Colonic mucosa (tissue), 4 donors: ENCODE measurements around the gene ARHGAP10. TPM values are rescaled to one million over a fixed set of nuclear protein-coding genes. Genes with fewer than 3 reads are reported as not detected.

Experiments
- DNase-seq: peaks from one replicate; pipeline ENCODE4 v3.0.0-alpha.2; 2020
- H3K27ac ChIP-seq: fragments of 200-600 bp; one replicate; pipeline ENCODE4 v1.8.0; 2021
- H3K27me3 ChIP-seq: fragments of 200-600 bp; one replicate; pipeline ENCODE4 v1.8.0; 2021
- H3K36me3 ChIP-seq: fragments of 200-600 bp; one replicate; pipeline ENCODE4 v1.8.0; 2021
- H3K4me1 ChIP-seq: fragments of 200-600 bp; one replicate; pipeline ENCODE4 v1.8.0; 2021; ENCODE audit warnings: mild to moderate bottlenecking
- H3K4me3 ChIP-seq: fragments of 200-600 bp; one replicate; pipeline ENCODE4 v1.8.0; 2021
- H3K9ac ChIP-seq, 2 donors: one replicate each; pipeline ENCODE4 v1.7.0; 2013; ENCODE audit warnings: control low read depth in 2 of 2, low read depth in 2 of 2, low read length in 2 of 2
- H3K9me3 ChIP-seq: fragments of 200-600 bp; one replicate; pipeline ENCODE4 v1.8.0; 2021
- CTCF ChIP-seq: fragments of 200-600 bp; IDR thresholded peaks from one replicate; pipeline ENCODE4 v1.8.0; 2022; ENCODE audit warnings: antibody characterized with exemption, mild to moderate bottlenecking
- intact Hi-C: fragments of 100-400 bp; cut with DNase I; formaldehyde crosslinking; loops from one replicate; pipeline ENCODE4 v1.14.1; 2022
- total RNA-seq, 2 donors: library from RNA; stranded (reverse); fragmentation: NEBNext Ultra II Directional in 1 of 2; extraction: Animal tissue kit (Norgen Biotek cat#: 25700) in 1 of 2; gene quantifications; one replicate each; pipeline ENCODE4 v1.2.1, GENCODE V29; 2021
- donor health status: healthy.
- donor health status: DM: no; HTN: no; CAD: no.
- donor health status: DM: no; HTN: no; CAD: no.

The ARHGAP10 gene
- total RNA-seq, 2 donors from 2014 or later: 4.4 to 7.1 TPM

- peak overlapping the region in 1 of 2 donors; percentile 2 for H3K9ac ChIP-seq
Measured at GRCh38 chr4:147831551-147832171, 99.8 kb downstream of the ARHGAP10 start.

GRCh38 chr4:147833254-147833653, 101.4 kb downstream of the ARHGAP10 start:
- TF ChIP-seq CTCF: no peak
- DNase-seq: no peak
- no peak overlapping the region for H3K4me3 ChIP-seq
- H3K4me1 ChIP-seq: no peaks in the 10 kb centered on the region
- no peak overlapping the region for H3K9ac ChIP-seq
- no peaks in the 10 kb centered on the region for H3K36me3 ChIP-seq
- no peaks in the 10 kb centered on the region for H3K9me3 ChIP-seq
- peak overlapping the region; percentile 15 for H3K27ac ChIP-seq
- intact Hi-C loops: no loop called here
- no peaks in the 10 kb centered on the region for H3K27me3 ChIP-seq

More at GRCh38 chr4:147831551-147832171, 99.8 kb downstream of the ARHGAP10 start:
- Histone ChIP-seq H3K4me3 (no peak overlapping the region), H3K36me3 (no peaks in the 10 kb centered on the region), H3K27ac (peak overlapping the region; percentile 15), H3K27me3 (no peaks in the 10 kb centered on the region), H3K9me3 (no peaks in the 10 kb centered on the region), H3K4me1 (no peaks in the 10 kb centered on the region)
- intact Hi-C loops: no loop called here
- TF ChIP-seq CTCF: no peak
- DNase-seq: peak; percentile 29

- H3K27me3 ChIP-seq: no peaks in the 10 kb centered on the region
- no peak overlapping the region for H3K4me3 ChIP-seq
- no peaks in the 10 kb centered on the region for H3K9me3 ChIP-seq
- no peak overlapping the region for H3K9ac ChIP-seq
- intact Hi-C loops: no loop called here
- no peak for DNase-seq
- no peak for TF ChIP-seq CTCF
- H3K27ac ChIP-seq: no peak overlapping the region
- no peaks in the 10 kb centered on the region for H3K4me1 ChIP-seq
- no peaks in the 10 kb centered on the region for H3K36me3 ChIP-seq
Measured at GRCh38 chr4:147833741-147834140, 101.9 kb downstream of the ARHGAP10 start.

- intact Hi-C loops: no loop called here
- no peaks in the 10 kb centered on the region for H3K4me1 ChIP-seq
- H3K27me3 ChIP-seq: no peaks in the 10 kb centered on the region
- H3K4me3 ChIP-seq: no peak overlapping the region
- no peak for DNase-seq
- H3K9ac ChIP-seq: no peak overlapping the region
- H3K27ac ChIP-seq: no peak overlapping the region
- H3K36me3 ChIP-seq: no peaks in the 10 kb centered on the region
- no peaks in the 10 kb centered on the region for H3K9me3 ChIP-seq
- TF ChIP-seq CTCF: no peak
Measured at GRCh38 chr4:147834480-147834879, 102.6 kb downstream of the ARHGAP10 start.

- Histone ChIP-seq H3K27me3 (no peaks in the 10 kb centered on the region), H3K9me3 (no peaks in the 10 kb centered on the region), H3K9ac (no peak overlapping the region), H3K36me3 (no peaks in the 10 kb centered on the region), H3K4me1 (no peaks in the 10 kb centered on the region), H3K4me3 (no peak overlapping the region), H3K27ac (no peak overlapping the region)
- no peak for TF ChIP-seq CTCF
- DNase-seq: no peak
- intact Hi-C loops: no loop called here
Measured at GRCh38 chr4:147836807-147837206, 104.9 kb downstream of the ARHGAP10 start.
